ENCODE data around the gene ATP10D. TPM values are rescaled to one million over a fixed set of nuclear protein-coding genes. Genes with fewer than 3 reads are reported as not detected.

ATP10D gene
- total and polyA plus RNA-seq, 9 of the 15 experiments (the other 6 are each of a cell fraction or from before 2014, with no cell fraction given) = 0.10 to 0.36 (median 0.19) TPM; not detected in 1

DNA sequence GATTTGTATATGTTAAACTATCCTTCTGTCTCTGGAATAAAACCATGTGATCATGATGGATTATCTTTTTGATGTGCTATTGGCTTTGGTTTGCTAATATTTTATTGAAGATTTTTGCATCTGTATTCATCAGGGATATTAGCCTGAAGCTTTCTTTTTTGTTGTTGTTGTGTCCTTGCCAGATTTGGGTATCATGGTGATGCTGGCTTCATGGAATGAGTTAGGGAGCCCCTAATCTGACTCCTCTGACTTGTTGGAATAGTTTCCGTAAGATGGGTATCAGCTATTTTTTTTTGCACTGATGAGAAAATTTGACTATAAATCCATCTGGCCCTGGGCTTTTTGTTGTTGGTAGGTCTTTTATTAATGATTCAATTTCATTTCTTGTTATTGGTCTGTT is 45.7 kb downstream of the ATP10D start:
- H3K27ac ChIP-seq (ENCODE audit: extremely low read depth, low read depth, low read length) = no peak overlapping the region
- H3K9ac ChIP-seq (ENCODE audit: insufficient read depth in 1 of 2, low read depth in 2 of 2, low read length in 2 of 2) = no peak overlapping the region
- no peaks in the 10 kb centered on the region for H3K4me1 ChIP-seq (replicated peaks in 1 of 2; ENCODE audit: control insufficient read depth in 2 of 2, insufficient read depth in 2 of 2, low read length in 2 of 2)
- CTCF ChIA-PET (ENCODE audit: low intra/inter-chr PET ratio) = no interaction called here
- no peaks in the 10 kb centered on the region for H4K20me1 ChIP-seq (replicated peaks; ENCODE audit: control insufficient read depth, insufficient read depth, low read length)
- H3K4me2 ChIP-seq (ENCODE audit: insufficient read depth, low read length) = no peak overlapping the region
- ATAC-seq (no peak), FAIRE-seq (no peak), DNase-seq (ENCODE audit: extremely low read depth in 1 of 4, low spot score in 3 of 4) (no peak)
- H3K36me3 ChIP-seq (ENCODE audit: control insufficient read depth, insufficient read depth, low read length) = no peaks in the 10 kb centered on the region
- H3K9me3 ChIP-seq (replicated peaks; ENCODE audit: control insufficient read depth, insufficient read depth, low read depth, low read length) = no peaks in the 10 kb centered on the region
- intact Hi-C loops (cut with micrococcal nuclease) = no loop called here
- no peak overlapping the region for H3K4me3 ChIP-seq
- no TSS peak for BruUV-seq (replicated peaks)
- TF ChIP-seq, protein P1, sequence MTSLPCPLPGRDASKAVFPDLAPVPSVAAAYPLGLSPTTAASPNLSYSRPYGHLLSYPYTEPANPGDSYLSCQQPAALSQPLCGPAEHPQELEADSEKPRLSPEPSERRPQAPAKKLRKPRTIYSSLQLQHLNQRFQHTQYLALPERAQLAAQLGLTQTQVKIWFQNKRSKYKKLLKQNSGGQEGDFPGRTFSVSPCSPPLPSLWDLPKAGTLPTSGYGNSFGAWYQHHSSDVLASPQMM (CRISPR knock-in tag; IDR thresholded peaks at IDR 0.05) = no peak
- TF ChIP-seq, protein P2, sequence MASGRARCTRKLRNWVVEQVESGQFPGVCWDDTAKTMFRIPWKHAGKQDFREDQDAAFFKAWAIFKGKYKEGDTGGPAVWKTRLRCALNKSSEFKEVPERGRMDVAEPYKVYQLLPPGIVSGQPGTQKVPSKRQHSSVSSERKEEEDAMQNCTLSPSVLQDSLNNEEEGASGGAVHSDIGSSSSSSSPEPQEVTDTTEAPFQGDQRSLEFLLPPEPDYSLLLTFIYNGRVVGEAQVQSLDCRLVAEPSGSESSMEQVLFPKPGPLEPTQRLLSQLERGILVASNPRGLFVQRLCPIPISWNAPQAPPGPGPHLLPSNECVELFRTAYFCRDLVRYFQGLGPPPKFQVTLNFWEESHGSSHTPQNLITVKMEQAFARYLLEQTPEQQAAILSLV (tag; IDR thresholded peaks at IDR 0.05) = no peak
- TF ChIP-seq TBP (optimal IDR thresholded peaks at IDR 0.05; ENCODE audit: low read depth, low read length) (no peak), SOX6 (IDR thresholded peaks at IDR 0.05) (no peak), EZH2 (IDR thresholded peaks at IDR 0.05; ENCODE audit: borderline replicate concordance, low read depth, low read length) (no peak), NR4A1 (CRISPR knock-in tag; IDR thresholded peaks at IDR 0.05) (no peak), NR4A1 (tag; IDR thresholded peaks at IDR 0.05) (no peak), KDM1A (IDR thresholded peaks at IDR 0.05) (no peak), NEUROD1 (IDR thresholded peaks at IDR 0.05; ENCODE audit: borderline replicate concordance, low read depth, low read length, partially characterized antibody) (no peak)
- H2AFZ ChIP-seq (ENCODE audit: low read depth, low read length) = no peak overlapping the region
- H3K79me2 ChIP-seq (ENCODE audit: control insufficient read depth, insufficient read depth, low read length) = no peaks in the 10 kb centered on the region
- POLR2A ChIA-PET = interaction anchor here (0.9 kb wide), 1 partner anchor 11 kb away, joined by 3 read pairs; no protein-coding TSS in a partner anchor
- no peaks in the 10 kb centered on the region for H3K27me3 ChIP-seq (ENCODE audit: control insufficient read depth in 2 of 2, insufficient read depth in 2 of 2, low read length in 2 of 2)
- 0% methylated on average over 1 of the region's 1 CpG for WGBS (ENCODE audit: insufficient coverage, low coverage, missing lambda C conversion rate)
- no peaks in the 10 kb centered on the region for H3K9me1 ChIP-seq (ENCODE audit: control insufficient read depth, insufficient read depth, low read length)
- in situ Hi-C loops (cut with MboI) = no loop called here
